Skeletal muscle satellite cell (primary cell): Measurements from ENCODE around the gene TNC.
"Not testable (repeated sequence)": the region's sequence is repeated elsewhere in the genome, so short reads cannot be mapped to it uniquely, and the experiment has no call there.

ENCODE experiments used
- H3K27me3 ChIP-seq: 2 replicates; pipeline ENCODE4 v1.7.0; 2013; ENCODE audit warnings: low read length; ENCODE audit not compliant: control insufficient read depth, insufficient read depth
- H3K36me3 ChIP-seq: 2 replicates; pipeline ENCODE4 v1.7.0; 2013; ENCODE audit warnings: mild to moderate bottlenecking, control low read depth, low read length; ENCODE audit not compliant: insufficient read depth
- H3K4me1 ChIP-seq: 2 replicates; pipeline ENCODE4 v1.7.0; 2013; ENCODE audit warnings: low read length; ENCODE audit not compliant: control insufficient read depth, insufficient read depth
- H3K4me2 ChIP-seq: 2 replicates; pipeline ENCODE4 v1.7.0; 2013; ENCODE audit warnings: mild to moderate bottlenecking, low read length
- H3K4me3 ChIP-seq: 2 replicates; pipeline ENCODE4 v1.7.0; 2013; ENCODE audit warnings: low read length
- H3K9ac ChIP-seq: 2 replicates; pipeline ENCODE4 v1.7.0; 2013; ENCODE audit warnings: mild to moderate bottlenecking, low read depth, low read length, moderate library complexity
- H3K9me3 ChIP-seq: replicated peaks from 2 replicates; pipeline ENCODE4 v1.7.0; 2013; ENCODE audit warnings: mild to moderate bottlenecking, control low read depth, low read length

Gene TNC

GRCh38 chr9:115133649-115134048, 15.7 kb upstream of the TNC start:
- H3K4me1 ChIP-seq = peaks cover 15% of the 10 kb centered on the region
- no peak overlapping the region for H3K4me3 ChIP-seq
- no peak overlapping the region for H3K4me2 ChIP-seq
- H3K27me3 ChIP-seq = no peaks in the 10 kb centered on the region
- no peak overlapping the region for H3K9ac ChIP-seq
- H3K9me3 ChIP-seq = no peaks in the 10 kb centered on the region
- no peaks in the 10 kb centered on the region for H3K36me3 ChIP-seq

GRCh38 chr9:115132648-115133047, 14.7 kb upstream of the TNC start:
- H3K36me3 ChIP-seq = no peaks in the 10 kb centered on the region
- peak overlapping the region; percentile 42 for H3K4me3 ChIP-seq
- H3K4me2 ChIP-seq = peak overlapping the region; percentile 62
- no peaks in the 10 kb centered on the region for H3K9me3 ChIP-seq
- no peaks in the 10 kb centered on the region for H3K27me3 ChIP-seq
- H3K4me1 ChIP-seq = peaks cover 17% of the 10 kb centered on the region
- no peak overlapping the region for H3K9ac ChIP-seq

GRCh38 chr9:115130176-115130575, 12.2 kb upstream of the TNC start:
- Histone ChIP-seq H3K9ac (no peak overlapping the region), H3K4me2 (no peak overlapping the region), H3K4me1 (peaks cover 26% of the 10 kb centered on the region), H3K9me3 (no peaks in the 10 kb centered on the region), H3K36me3 (no peaks in the 10 kb centered on the region), H3K27me3 (no peaks in the 10 kb centered on the region), H3K4me3 (no peak overlapping the region)

- not testable (repeated sequence) for H3K9me3 ChIP-seq, H3K36me3 ChIP-seq, H3K4me2 ChIP-seq, H3K4me3 ChIP-seq, H3K27me3 ChIP-seq, H3K9ac ChIP-seq
- H3K4me1 ChIP-seq = peaks cover 26% of the 10 kb centered on the region
These were observed 10.8 kb upstream of the TNC start for GRCh38 chr9:115128726-115129125.

- H3K36me3 ChIP-seq = no peaks in the 10 kb centered on the region
- no peaks in the 10 kb centered on the region for H3K9me3 ChIP-seq
- H3K4me1 ChIP-seq = peaks cover 15% of the 10 kb centered on the region
- H3K27me3 ChIP-seq = no peaks in the 10 kb centered on the region
- no peak overlapping the region for H3K4me3 ChIP-seq
- no peak overlapping the region for H3K9ac ChIP-seq
- peak overlapping the region; percentile 4 for H3K4me2 ChIP-seq
These were observed 9.3 kb upstream of the TNC start for GRCh38 chr9:115127191-115127817.

- no peaks in the 10 kb centered on the region for H3K9me3 ChIP-seq
These were observed 8.4 kb upstream of the TNC start for GRCh38 chr9:115126404-115126803.

GRCh38 chr9:115122937-115123336, 5.0 kb upstream of the TNC start:
- Histone ChIP-seq H3K4me2 (no peak overlapping the region), H3K4me3 (no peak overlapping the region), H3K9me3 (no peaks in the 10 kb centered on the region), H3K36me3 (no peaks in the 10 kb centered on the region), H3K4me1 (peaks cover 26% of the 10 kb centered on the region), H3K9ac (no peak overlapping the region), H3K27me3 (no peaks in the 10 kb centered on the region)

More at GRCh38 chr9:115126404-115126803, 8.4 kb upstream of the TNC start:
- no peak overlapping the region for H3K9ac ChIP-seq
- H3K4me3 ChIP-seq = no peak overlapping the region
- H3K4me1 ChIP-seq = peaks cover 11% of the 10 kb centered on the region
- no peaks in the 10 kb centered on the region for H3K27me3 ChIP-seq
- H3K36me3 ChIP-seq = no peaks in the 10 kb centered on the region
- no peak overlapping the region for H3K4me2 ChIP-seq

- Histone ChIP-seq H3K9ac (no peak overlapping the region), H3K4me3 (no peak overlapping the region), H3K27me3 (no peaks in the 10 kb centered on the region), H3K4me1 (peaks cover 28% of the 10 kb centered on the region), H3K4me2 (no peak overlapping the region), H3K36me3 (no peaks in the 10 kb centered on the region), H3K9me3 (no peaks in the 10 kb centered on the region)
These were observed 3.2 kb upstream of the TNC start for GRCh38 chr9:115121181-115121580.

- Histone ChIP-seq H3K4me2 (peak overlapping the region; percentile 95), H3K9ac (peak overlapping the region; percentile 79), H3K9me3 (no peaks in the 10 kb centered on the region), H3K4me1 (peaks cover 47% of the 10 kb centered on the region), H3K27me3 (no peaks in the 10 kb centered on the region), H3K36me3 (no peaks in the 10 kb centered on the region), H3K4me3 (peak overlapping the region; percentile 71)
These were observed 892 bp upstream of the TNC start for GRCh38 chr9:115118879-115119218.

GRCh38 chr9:115116421-115117284, 1.3 kb downstream of the TNC start:
- H3K9ac ChIP-seq = peak overlapping the region; percentile 19
- no peaks in the 10 kb centered on the region for H3K27me3 ChIP-seq
- H3K4me3 ChIP-seq = peak overlapping the region; percentile 13
- H3K9me3 ChIP-seq = no peaks in the 10 kb centered on the region
- no peaks in the 10 kb centered on the region for H3K36me3 ChIP-seq
- H3K4me1 ChIP-seq = peaks cover 47% of the 10 kb centered on the region
- H3K4me2 ChIP-seq = peak overlapping the region; percentile 95

GRCh38 chr9:115115924-115116323, 2.0 kb downstream of the TNC start:
- H3K4me3 ChIP-seq = peak overlapping the region; percentile 8
- peak overlapping the region; percentile 54 for H3K4me2 ChIP-seq
- H3K9me3 ChIP-seq = no peaks in the 10 kb centered on the region
- peaks cover 47% of the 10 kb centered on the region for H3K4me1 ChIP-seq
- H3K27me3 ChIP-seq = no peaks in the 10 kb centered on the region
- H3K36me3 ChIP-seq = no peaks in the 10 kb centered on the region
- H3K9ac ChIP-seq = peak overlapping the region; percentile 46
